WI38 (cell line): Measurements from ENCODE around the gene DPYD.

Experiments used
- H3K4me3 ChIP-seq: 2 replicates; pipeline ENCODE4 v1.5.1; 2011; ENCODE audit warnings: low read depth, mild to moderate bottlenecking, control low read depth, low read length
- TF ChIP-seq, protein P1 (sequence below): IDR thresholded peaks from 2 replicates; pipeline ENCODE4 v1.5.1; 2012; ENCODE audit warnings: low read depth, mild to moderate bottlenecking, control low read depth, low read length

DPYD gene

DNA sequence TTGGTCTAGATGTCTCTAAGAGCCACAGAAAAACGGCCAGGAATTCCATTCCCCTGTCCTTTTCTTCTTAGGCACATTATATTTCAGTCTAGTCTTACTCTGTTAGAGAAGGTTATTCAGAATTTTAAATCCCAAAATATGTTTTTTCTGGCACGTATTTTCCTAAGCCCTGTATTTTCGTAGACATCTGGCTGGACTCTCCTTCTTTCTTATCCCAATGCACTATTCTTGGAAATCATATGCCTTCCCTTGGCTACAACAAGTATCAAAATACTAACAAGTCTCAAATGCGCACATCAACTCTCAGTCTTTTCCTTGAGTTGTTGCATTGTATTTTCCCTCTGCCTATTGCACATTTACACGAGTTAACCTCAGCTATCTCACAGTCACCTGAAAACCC is 96.2 kb downstream of the DPYD start:
- H3K4me3 ChIP-seq: no peak overlapping the region
- TF ChIP-seq, protein P1, sequence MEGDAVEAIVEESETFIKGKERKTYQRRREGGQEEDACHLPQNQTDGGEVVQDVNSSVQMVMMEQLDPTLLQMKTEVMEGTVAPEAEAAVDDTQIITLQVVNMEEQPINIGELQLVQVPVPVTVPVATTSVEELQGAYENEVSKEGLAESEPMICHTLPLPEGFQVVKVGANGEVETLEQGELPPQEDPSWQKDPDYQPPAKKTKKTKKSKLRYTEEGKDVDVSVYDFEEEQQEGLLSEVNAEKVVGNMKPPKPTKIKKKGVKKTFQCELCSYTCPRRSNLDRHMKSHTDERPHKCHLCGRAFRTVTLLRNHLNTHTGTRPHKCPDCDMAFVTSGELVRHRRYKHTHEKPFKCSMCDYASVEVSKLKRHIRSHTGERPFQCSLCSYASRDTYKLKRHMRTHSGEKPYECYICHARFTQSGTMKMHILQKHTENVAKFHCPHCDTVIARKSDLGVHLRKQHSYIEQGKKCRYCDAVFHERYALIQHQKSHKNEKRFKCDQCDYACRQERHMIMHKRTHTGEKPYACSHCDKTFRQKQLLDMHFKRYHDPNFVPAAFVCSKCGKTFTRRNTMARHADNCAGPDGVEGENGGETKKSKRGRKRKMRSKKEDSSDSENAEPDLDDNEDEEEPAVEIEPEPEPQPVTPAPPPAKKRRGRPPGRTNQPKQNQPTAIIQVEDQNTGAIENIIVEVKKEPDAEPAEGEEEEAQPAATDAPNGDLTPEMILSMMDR: no peak

DNA sequence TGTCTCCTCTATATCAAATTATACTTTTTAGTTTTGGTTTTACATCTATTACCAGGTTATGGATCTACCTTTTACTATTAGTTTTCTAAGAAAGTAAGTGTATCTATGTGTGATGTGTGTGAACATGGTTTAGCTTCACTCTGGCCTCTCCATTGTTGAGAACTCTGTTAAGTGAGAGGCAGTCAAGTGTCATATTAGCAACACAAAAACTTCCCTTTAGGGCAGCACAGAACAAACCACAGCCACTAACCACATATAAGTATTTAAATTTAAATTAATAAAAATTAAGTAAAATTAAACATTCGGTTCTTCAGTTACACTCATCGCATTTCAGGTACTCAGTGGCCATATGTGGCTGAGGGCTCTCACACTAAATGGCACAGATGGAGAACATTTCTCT is 96.6 kb downstream of the DPYD start:
- H3K4me3 ChIP-seq: no peak overlapping the region
- TF ChIP-seq, protein P1: no peak

DNA sequence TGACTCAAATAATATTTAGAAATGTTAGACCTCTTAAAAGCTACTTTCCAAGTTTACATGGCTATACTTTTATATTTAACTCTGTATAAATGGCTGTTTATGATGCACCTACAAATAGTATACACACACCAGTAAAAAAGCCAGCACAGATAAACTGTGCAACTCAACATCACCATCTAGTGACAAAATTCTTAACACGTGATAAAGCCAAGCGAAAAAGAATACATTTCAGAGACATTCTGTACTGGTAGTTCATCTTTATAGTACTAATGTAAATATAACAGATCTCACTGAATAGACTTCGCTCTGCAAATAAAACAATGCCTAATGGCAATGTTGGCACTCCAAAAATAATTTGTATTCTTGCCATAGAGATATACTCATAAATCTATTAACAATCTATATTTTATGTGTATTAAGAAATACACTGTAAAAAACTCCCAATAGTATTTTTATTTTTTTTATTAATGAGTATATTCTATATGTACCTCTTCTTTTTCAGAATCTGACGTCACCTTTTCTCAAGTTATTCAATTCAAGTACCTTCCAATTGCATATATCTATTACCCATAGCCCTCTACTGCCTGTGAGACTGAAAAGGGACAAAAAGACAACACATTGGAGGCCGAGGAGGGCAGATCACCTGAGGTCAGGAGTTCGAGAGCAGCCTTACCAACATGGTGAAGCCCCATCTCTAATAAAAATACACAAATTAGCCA is 100.2 kb downstream of the DPYD start:
- H3K4me3 ChIP-seq: no peak overlapping the region
- TF ChIP-seq, protein P1: no peak

DNA sequence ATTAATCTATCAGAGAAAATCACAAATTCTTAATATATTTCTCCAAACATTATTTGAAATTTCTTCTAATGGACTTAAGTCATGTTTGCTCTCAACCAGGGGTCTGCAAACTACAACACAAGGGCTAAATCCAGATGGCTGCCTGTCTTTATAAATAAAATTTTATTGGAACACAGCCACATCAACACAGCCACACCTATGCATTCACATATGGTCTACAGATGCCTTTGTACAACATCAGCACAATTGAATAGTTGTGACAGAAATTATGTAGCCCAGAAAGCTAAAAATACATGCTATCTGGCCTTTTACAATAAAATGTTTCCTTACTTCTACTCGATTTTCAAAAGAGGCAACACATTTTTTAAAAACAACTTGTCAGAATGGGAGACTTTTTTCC is 103.9 kb downstream of the DPYD start:
- TF ChIP-seq, protein P1: no peak
- H3K4me3 ChIP-seq: no peak overlapping the region

DNA sequence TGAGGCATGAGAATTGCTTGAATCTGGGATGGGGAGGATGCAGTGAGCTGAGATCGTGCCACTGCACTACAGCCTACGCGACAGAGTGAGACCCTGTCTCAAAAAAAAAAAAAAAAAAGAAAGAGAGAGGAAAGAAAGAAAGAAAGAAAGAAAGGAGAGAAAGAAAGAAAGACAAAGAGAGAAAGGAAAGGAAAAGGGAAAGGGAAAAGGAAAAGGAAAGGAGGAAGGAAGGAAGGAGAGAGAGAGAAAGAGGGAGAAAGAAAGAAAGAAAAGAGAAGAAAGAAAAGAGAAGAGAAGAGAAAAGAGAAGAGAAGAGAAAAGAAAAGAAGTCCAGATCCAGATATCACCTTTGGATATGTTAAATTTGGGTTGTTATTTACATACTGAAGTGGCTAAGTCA is 106.0 kb downstream of the DPYD start:
- TF ChIP-seq, protein P1: no peak
- no peak overlapping the region for H3K4me3 ChIP-seq

DNA sequence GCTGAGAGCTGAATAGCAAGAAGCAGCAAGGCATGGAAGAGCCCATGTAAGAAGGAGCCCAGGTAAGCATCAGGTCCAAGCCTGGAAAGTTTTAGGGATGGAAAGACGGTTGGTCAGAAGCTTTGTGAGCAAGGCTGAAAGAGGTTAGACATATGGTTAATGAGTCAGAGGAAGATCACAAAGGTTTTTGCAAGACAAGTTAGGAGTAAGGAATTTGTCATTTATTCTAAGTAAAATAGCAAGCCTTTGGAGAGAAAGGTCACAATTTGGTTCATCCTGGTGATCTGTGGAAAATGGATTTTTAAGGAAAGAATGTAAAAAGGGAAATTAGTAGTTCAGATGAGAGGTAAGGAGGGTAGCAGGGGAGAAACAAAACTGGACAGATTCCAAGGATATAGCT is 106.7 kb downstream of the DPYD start:
- no peak overlapping the region for H3K4me3 ChIP-seq
- TF ChIP-seq, protein P1: no peak

DNA sequence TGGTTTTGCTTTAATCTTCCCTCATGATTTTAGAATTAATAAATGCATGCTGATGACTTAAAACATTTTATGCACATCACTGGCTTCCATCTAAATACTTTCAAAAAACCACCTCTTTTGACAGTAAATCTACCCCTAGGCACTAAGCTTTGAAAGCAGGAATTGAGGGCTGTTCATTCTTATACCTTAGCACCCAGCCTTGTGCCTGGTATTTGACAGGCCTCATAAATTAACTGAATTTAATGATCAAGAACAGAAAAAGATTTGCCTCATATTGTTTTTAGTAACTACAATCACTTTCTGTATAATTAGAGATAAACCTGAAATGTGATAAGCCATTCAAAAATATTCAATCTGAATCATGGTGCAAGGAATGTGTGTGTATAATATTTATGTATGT is 108.8 kb downstream of the DPYD start:
- TF ChIP-seq, protein P1: no peak
- no peak overlapping the region for H3K4me3 ChIP-seq
